Measurements from ENCODE around the gene CKAP4.

CKAP4 gene

DNA sequence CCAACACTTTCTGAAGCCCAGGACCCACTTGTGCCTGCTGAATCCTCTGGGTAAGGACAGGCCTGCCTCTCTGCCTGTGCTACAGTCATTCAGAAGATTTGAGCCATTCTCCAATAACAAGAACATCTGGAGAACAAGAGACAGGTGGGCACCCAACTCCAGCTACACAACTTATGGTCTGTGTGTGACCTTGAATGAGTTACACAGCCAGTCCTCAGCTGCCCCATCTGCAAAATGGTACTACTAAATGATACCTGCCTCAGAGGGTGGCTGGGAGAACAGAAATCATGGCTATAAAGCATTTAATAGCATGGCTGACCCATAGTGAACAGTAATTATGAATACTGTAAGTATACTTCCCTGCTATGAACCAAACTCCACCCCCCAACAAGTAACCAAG lies 4.2 kb downstream of the CKAP4 start:
- H3K4me3 ChIP-seq (ENCODE audit: low read depth, low read length), result no peak overlapping the region
- no peak for DNase-seq (ENCODE audit: low read depth)
- TF ChIP-seq, protein P1, sequence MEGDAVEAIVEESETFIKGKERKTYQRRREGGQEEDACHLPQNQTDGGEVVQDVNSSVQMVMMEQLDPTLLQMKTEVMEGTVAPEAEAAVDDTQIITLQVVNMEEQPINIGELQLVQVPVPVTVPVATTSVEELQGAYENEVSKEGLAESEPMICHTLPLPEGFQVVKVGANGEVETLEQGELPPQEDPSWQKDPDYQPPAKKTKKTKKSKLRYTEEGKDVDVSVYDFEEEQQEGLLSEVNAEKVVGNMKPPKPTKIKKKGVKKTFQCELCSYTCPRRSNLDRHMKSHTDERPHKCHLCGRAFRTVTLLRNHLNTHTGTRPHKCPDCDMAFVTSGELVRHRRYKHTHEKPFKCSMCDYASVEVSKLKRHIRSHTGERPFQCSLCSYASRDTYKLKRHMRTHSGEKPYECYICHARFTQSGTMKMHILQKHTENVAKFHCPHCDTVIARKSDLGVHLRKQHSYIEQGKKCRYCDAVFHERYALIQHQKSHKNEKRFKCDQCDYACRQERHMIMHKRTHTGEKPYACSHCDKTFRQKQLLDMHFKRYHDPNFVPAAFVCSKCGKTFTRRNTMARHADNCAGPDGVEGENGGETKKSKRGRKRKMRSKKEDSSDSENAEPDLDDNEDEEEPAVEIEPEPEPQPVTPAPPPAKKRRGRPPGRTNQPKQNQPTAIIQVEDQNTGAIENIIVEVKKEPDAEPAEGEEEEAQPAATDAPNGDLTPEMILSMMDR (IDR thresholded peaks at IDR 0.05; ENCODE audit: control insufficient read depth, extremely low read depth, insufficient read depth), result no peak

- no peak overlapping the region for H3K4me3 ChIP-seq (ENCODE audit: low read depth, low read length)
- TF ChIP-seq, protein P1 (IDR thresholded peaks at IDR 0.05; ENCODE audit: control insufficient read depth, extremely low read depth, insufficient read depth), result no peak
- DNase-seq (ENCODE audit: low read depth), result no peak
Observed at GRCh38 chr12:106240821-106241220, 7.0 kb downstream of the CKAP4 start.

DNA sequence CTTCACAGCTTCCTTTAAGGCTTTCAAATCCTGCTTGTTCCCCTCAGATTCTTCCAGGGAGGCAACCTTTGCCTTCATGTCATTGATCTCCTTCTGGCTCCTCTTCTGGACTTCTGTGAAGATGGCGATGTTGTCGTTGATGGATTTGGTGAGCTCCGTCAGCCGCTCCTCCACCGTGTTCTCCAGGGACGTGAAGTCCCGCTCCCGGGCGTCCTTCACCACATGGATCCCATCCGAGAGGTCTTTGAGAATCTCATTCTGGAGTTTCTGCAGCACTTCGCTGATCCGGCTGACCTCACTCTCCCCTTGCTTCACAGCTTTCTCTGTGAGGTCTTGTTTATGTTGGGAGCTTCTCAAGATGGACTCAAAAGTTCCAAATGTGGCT lies 7.9 kb downstream of the CKAP4 start:
- DNase-seq (ENCODE audit: low read depth), result no peak
- no peak overlapping the region for H3K4me3 ChIP-seq (ENCODE audit: low read depth, low read length)
- TF ChIP-seq, protein P1 (IDR thresholded peaks at IDR 0.05; ENCODE audit: control insufficient read depth, extremely low read depth, insufficient read depth), result no peak

GRCh38 chr12:106239241-106239950 lies 8.4 kb downstream of the CKAP4 start:
- no peak for DNase-seq (ENCODE audit: low read depth)
- H3K4me3 ChIP-seq (ENCODE audit: low read depth, low read length), result no peak overlapping the region
- TF ChIP-seq, protein P1 (IDR thresholded peaks at IDR 0.05; ENCODE audit: control insufficient read depth, extremely low read depth, insufficient read depth), result no peak

DNA sequence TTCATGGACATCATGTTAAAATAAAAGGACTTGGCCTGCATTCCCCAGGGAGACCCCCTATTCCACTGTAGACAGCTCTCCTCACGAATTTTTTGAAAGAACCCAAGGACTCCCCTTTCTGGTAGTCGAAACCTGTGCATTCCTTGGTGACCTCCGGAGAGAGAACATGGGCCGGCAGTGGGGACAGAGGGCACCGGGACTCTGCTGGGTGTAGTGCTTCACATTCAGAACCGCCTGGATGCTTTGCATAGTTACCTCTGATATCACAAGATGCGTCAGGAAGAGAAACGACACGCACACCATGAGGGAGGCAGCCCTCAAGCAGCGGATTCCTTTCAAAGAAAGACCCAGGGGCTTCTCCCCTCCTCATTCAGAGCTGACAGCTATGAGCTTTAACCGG lies 9.7 kb downstream of the CKAP4 start:
- TF ChIP-seq, protein P1 (IDR thresholded peaks at IDR 0.05; ENCODE audit: control insufficient read depth, extremely low read depth, insufficient read depth), result no peak
- H3K4me3 ChIP-seq (ENCODE audit: low read depth, low read length), result no peak overlapping the region
- no peak for DNase-seq (ENCODE audit: low read depth)

DNA sequence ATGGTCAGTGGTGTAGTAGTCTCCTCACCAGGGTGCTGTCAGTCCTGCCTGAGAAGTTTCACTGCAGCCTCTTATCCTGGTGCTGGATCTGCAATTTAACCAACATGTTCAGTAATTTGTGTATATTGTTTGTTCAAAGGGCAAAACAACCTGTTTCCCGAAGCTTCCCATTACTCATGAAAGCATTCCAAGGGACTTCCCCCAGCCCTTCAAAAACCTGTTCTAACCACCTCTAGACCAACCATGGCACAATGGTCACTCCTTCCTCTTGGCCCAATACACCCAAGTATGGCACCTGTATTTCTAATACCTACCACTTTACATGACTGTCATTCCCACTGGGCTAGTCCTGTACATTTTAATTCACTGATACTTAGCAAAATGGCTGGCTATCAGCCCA lies 12.1 kb downstream of the CKAP4 start:
- DNase-seq (ENCODE audit: low read depth), result no peak
- TF ChIP-seq, protein P1 (IDR thresholded peaks at IDR 0.05; ENCODE audit: control insufficient read depth, extremely low read depth, insufficient read depth), result no peak
- H3K4me3 ChIP-seq (ENCODE audit: low read depth, low read length), result no peak overlapping the region

DNA sequence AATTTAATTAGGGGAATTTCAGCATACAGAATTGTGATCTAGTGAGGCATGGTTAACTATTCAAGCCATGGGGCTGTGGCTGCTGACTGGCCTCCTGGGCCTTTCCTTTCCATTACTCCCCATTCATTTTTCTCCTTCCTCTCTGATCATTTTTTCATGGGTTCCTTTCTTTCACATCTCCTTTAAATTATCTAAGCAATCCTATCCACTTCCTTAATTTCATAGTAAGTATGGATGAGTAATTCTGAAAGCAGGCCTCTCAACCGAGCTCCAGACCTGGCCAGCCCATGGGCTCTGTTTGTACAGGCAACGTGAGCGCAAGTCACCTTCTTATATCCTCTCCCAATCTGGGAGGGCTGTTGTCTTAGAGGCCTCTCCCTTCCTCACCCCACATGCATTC lies 13.4 kb downstream of the CKAP4 start:
- no peak for DNase-seq (ENCODE audit: low read depth)
- no peak overlapping the region for H3K4me3 ChIP-seq (ENCODE audit: low read depth, low read length)
- TF ChIP-seq, protein P1 (IDR thresholded peaks at IDR 0.05; ENCODE audit: control insufficient read depth, extremely low read depth, insufficient read depth), result no peak
